Left lung (tissue), 10 donors: ENCODE results near the gene FANCD2OS. TPM values are rescaled to one million over a fixed set of nuclear protein-coding genes. Genes with fewer than 3 reads are reported as not detected.
"Not testable (repeated sequence)": the region's sequence is repeated elsewhere in the genome, so short reads cannot be mapped to it uniquely, and the experiment has no call there.

Source experiments
- ATAC-seq: fragments of 200-7000 bp; cut with Tn5 transposase; one replicate; pipeline ENCODE4 v1.9.1; 2020; ENCODE audit warnings: moderate library complexity
- DNase-seq, 4 donors: peaks; one replicate each; pipeline ENCODE4 v3.0.0-alpha.2; 2013 to 2020
- H3K27ac ChIP-seq, 2 donors: fragments of 200-600 bp; sonication (generic) in 1 of 2; one replicate each; pipeline versions ENCODE4 v1.5.0 to v1.8.0; 2020 to 2021
- H3K27me3 ChIP-seq, 2 donors: fragments of 200-600 bp; sonication (generic) in 1 of 2; one replicate each; pipeline versions ENCODE4 v1.5.0 to v1.8.0; 2020 to 2021
- H3K36me3 ChIP-seq, 2 donors: fragments of 200-600 bp; sonication (generic) in 1 of 2; one replicate each; pipeline versions ENCODE4 v1.5.0 to v1.8.0; 2020 to 2021
- H3K4me1 ChIP-seq, 2 donors: fragments of 200-600 bp; one replicate each; pipeline ENCODE4 v1.8.0; 2021
- H3K4me3 ChIP-seq, 2 donors: fragments of 200-600 bp; sonication (generic) in 1 of 2; one replicate each; pipeline versions ENCODE4 v1.5.0 to v1.8.0; 2020 to 2021; ENCODE audit warnings: mild to moderate bottlenecking in 1 of 2
- H3K9me3 ChIP-seq, 2 donors: fragments of 200-600 bp; sonication (generic) in 1 of 2; one replicate each; pipeline versions ENCODE4 v1.5.0 to v1.8.0; 2020 to 2021
- CTCF ChIP-seq, 2 donors: fragments of 200-600 bp; sonication (generic) in 1 of 2; IDR thresholded peaks; one replicate each; pipeline versions ENCODE4 v1.5.0 to v1.8.0; 2021; ENCODE audit warnings: antibody characterized with exemption in 2 of 2
- intact Hi-C, 2 donors: fragments of 100-400 bp; cut with DNase I; formaldehyde crosslinking; loops; one replicate each; pipeline versions ENCODE4 v1.11.2 to v1.14.2; 2022
- polyA plus RNA-seq, 6 donors: library from polyadenylated mRNA; unstranded; fragments of 120-200 nt; gene quantifications; one replicate each; pipeline ENCODE4 v1.2.1, GENCODE V29; 2013; ENCODE audit not compliant: insufficient read length in 6 of 6
- total RNA-seq, 2 donors: library from RNA; stranded (reverse); fragmentation: NEBNext Ultra II Directional; extraction: Animal tissue kit (Norgen Biotek cat#: 25700); gene quantifications; one replicate each; pipeline ENCODE4 v1.2.1, GENCODE V29; 2021
- donor health status: DM: no; HTN: yes; CAD: no.
- donor health status: DM: no; HTN: no; CAD: no.

FANCD2OS gene
- total and polyA plus RNA-seq, 8 donors: 0.43 to 1.00 (median 0.72) TPM; not detected in 3

GRCh38 chr3:10140996-10141546 is 33.0 kb upstream of the FANCD2OS start:
- no peaks in the 10 kb centered on the region for H3K36me3 ChIP-seq
- no peaks in the 10 kb centered on the region for H3K9me3 ChIP-seq
- peak overlapping the region; percentile 90 to 95 for H3K27ac ChIP-seq
- H3K27me3 ChIP-seq: no peaks in the 10 kb centered on the region
- DNase-seq (no peak), ATAC-seq (no peak)
- peak overlapping the region in 1 of 2 donors; percentile 73 for H3K4me3 ChIP-seq
- no peak for TF ChIP-seq CTCF (IDR thresholded peaks at IDR 0.05)
- intact Hi-C loops: no loop called here
- peaks cover 23 to 41% of the 10 kb centered on the region in 2 donors for H3K4me1 ChIP-seq

GRCh38 chr3:10137178-10137577 is 29.1 kb upstream of the FANCD2OS start:
- Histone ChIP-seq H3K9me3 (no peaks in the 10 kb centered on the region), H3K27me3 (no peaks in the 10 kb centered on the region), H3K4me3 (no peak overlapping the region), H3K27ac (no peak overlapping the region), H3K36me3 (no peaks in the 10 kb centered on the region), H3K4me1 (peaks cover 0 to 4% of the 10 kb centered on the region in 2 donors)
- intact Hi-C loops: no loop called here
- ATAC-seq (no peak), DNase-seq (no peak)
- no peak for TF ChIP-seq CTCF (IDR thresholded peaks at IDR 0.05)

DNA sequence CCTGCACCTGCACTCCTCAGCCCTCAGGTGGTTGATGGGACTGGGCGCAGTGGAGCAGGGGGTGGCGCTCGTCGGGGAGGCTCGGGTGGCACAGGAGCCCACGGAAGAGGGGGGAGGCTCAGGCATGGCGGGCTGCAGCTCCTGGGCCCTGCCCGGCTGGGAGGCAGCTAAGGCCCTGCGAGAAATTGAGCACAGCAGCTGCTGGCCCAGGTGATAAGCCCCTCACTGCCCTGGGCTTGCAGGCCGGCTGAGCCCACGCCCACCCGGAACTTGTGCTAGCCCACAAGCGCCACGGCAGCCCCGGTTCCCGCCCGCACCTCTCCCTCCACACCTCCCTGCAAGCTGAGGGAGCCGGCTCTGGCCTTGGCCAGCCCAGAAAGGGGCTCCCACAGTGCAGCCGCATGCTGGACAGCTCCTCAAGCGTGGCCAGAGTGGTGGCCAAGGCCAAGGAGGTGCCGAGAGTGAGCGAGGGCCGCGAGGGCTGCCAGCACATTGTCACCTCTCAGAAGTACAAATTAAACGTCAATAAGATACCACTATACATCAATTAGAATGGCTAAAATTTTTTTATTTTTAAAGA is 28.5 kb upstream of the FANCD2OS start:
- no peaks in the 10 kb centered on the region for H3K27me3 ChIP-seq
- intact Hi-C loops: no loop called here
- H3K9me3 ChIP-seq: no peaks in the 10 kb centered on the region
- H3K4me1 ChIP-seq: peaks cover 0 to 4% of the 10 kb centered on the region in 2 donors
- no peak overlapping the region for H3K27ac ChIP-seq
- TF ChIP-seq CTCF (IDR thresholded peaks at IDR 0.05): no peak
- DNase-seq: no peak
- ATAC-seq: no peak
- no peaks in the 10 kb centered on the region for H3K36me3 ChIP-seq
- H3K4me3 ChIP-seq: no peak overlapping the region

- intact Hi-C loops, H3K9me3 ChIP-seq, H3K36me3 ChIP-seq, H3K27me3 ChIP-seq, ATAC-seq, H3K4me3 ChIP-seq, H3K27ac ChIP-seq, DNase-seq, H3K4me1 ChIP-seq: not testable (repeated sequence)
Observed at GRCh38 chr3:10135872-10136271, 27.8 kb upstream of the FANCD2OS start.

DNA sequence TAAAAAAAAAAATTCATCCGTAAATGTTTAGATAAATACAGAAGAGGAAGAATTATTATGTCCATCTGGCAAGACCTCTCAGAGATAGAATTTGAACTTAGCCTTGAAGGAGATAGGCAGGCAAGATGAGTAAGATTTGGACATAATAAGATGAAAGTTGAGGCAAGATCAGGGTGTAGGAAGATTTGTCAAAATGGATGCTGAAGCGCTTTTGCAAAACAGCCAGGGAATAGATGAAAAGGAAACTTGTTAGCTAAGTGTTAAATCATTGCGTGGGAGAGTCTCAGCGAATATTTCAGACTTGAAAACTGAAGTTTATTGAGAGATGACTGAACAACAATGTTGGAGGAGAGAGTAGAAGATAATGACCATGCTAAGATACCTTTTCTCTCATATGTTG is 14.7 kb upstream of the FANCD2OS start:
- H3K27me3 ChIP-seq: no peaks in the 10 kb centered on the region
- intact Hi-C loops: no loop called here
- peaks cover 0 to 25% of the 10 kb centered on the region in 2 donors for H3K4me1 ChIP-seq
- peaks cover 0 to 50% of the 10 kb centered on the region in 2 donors for H3K36me3 ChIP-seq
- ATAC-seq: no peak
- no peaks in the 10 kb centered on the region for H3K9me3 ChIP-seq
- no peak for TF ChIP-seq CTCF (IDR thresholded peaks at IDR 0.05)
- no peak overlapping the region for H3K4me3 ChIP-seq
- no peak overlapping the region for H3K27ac ChIP-seq
- no peak for DNase-seq

DNA sequence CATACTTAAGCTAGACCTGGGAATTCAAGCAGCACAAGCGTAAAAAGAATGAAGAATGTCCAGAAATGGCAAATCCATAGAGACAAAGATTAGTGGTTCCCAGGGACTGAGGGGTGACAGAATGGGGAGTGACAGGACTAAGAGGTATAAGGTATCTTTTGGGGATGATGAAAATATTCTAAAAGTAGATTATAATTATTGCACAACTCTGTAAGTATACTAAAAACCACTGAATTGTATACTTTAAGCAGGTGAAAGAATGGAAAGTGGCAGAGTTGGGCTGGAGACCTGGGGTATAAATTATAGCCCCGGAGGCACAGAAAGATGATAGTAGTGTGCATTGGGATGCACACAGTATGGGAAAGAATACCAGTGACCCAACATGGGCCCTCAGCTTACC is 13.0 kb upstream of the FANCD2OS start:
- DNase-seq: no peak
- Histone ChIP-seq H3K36me3 (peaks cover 0 to 33% of the 10 kb centered on the region in 2 donors), H3K4me3 (no peak overlapping the region), H3K4me1 (peaks cover 4 to 42% of the 10 kb centered on the region in 2 donors), H3K27ac (no peak overlapping the region), H3K27me3 (no peaks in the 10 kb centered on the region), H3K9me3 (no peaks in the 10 kb centered on the region)
- TF ChIP-seq CTCF (IDR thresholded peaks at IDR 0.05): no peak
- no peak for ATAC-seq
- intact Hi-C loops: no loop called here
